GM06990 (cell line): Measurements from ENCODE around the gene UCN2.

Experiments used
- DNase-seq: peaks from one replicate; pipeline ENCODE4 v3.0.0-alpha.2; 2011; ENCODE audit not compliant: insufficient read length; ENCODE audit errors: extremely low read depth
- H3K27me3 ChIP-seq: replicated peaks from 2 replicates; pipeline ENCODE4 v1.6.0; 2011; ENCODE audit warnings: low read length; ENCODE audit not compliant: control insufficient read depth, insufficient read depth
- H3K36me3 ChIP-seq: 2 replicates; pipeline ENCODE4 v1.5.1; 2011; ENCODE audit warnings: low read length; ENCODE audit not compliant: control insufficient read depth, insufficient read depth
- H3K4me3 ChIP-seq: replicated peaks from 2 replicates; pipeline ENCODE4 v1.5.1; 2011; ENCODE audit warnings: low read depth, mild to moderate bottlenecking, control low read depth, low read length
- TF ChIP-seq, protein P1 (sequence below): IDR thresholded peaks from 2 replicates; pipeline ENCODE4 v1.5.1; 2011; ENCODE audit warnings: low read length, control low read depth, mild to moderate bottlenecking, inconsistent platforms; ENCODE audit not compliant: insufficient read depth, poor library complexity, severe bottlenecking

UCN2 gene

DNA sequence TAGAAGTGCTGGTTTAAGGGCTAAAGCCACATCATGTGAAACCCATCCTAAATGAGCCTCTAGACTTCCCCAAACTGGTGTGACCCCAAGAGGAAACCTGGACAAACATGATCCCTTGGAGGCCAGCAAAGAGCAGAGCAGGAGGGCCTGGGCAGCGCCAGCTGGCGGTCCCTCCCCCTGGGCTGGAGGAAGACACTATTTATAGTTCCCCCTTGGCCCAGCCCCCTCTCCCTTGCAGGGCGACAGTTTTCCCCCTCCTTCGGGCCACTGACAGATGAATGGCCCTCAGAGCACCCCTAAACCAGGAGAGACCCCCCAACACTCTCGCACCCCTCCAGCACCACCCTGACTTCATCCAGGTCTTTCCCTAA is 2.9 kb downstream of the UCN2 start:
- H3K4me3 ChIP-seq = no peak overlapping the region
- TF ChIP-seq, protein P1, sequence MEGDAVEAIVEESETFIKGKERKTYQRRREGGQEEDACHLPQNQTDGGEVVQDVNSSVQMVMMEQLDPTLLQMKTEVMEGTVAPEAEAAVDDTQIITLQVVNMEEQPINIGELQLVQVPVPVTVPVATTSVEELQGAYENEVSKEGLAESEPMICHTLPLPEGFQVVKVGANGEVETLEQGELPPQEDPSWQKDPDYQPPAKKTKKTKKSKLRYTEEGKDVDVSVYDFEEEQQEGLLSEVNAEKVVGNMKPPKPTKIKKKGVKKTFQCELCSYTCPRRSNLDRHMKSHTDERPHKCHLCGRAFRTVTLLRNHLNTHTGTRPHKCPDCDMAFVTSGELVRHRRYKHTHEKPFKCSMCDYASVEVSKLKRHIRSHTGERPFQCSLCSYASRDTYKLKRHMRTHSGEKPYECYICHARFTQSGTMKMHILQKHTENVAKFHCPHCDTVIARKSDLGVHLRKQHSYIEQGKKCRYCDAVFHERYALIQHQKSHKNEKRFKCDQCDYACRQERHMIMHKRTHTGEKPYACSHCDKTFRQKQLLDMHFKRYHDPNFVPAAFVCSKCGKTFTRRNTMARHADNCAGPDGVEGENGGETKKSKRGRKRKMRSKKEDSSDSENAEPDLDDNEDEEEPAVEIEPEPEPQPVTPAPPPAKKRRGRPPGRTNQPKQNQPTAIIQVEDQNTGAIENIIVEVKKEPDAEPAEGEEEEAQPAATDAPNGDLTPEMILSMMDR = no peak

DNA sequence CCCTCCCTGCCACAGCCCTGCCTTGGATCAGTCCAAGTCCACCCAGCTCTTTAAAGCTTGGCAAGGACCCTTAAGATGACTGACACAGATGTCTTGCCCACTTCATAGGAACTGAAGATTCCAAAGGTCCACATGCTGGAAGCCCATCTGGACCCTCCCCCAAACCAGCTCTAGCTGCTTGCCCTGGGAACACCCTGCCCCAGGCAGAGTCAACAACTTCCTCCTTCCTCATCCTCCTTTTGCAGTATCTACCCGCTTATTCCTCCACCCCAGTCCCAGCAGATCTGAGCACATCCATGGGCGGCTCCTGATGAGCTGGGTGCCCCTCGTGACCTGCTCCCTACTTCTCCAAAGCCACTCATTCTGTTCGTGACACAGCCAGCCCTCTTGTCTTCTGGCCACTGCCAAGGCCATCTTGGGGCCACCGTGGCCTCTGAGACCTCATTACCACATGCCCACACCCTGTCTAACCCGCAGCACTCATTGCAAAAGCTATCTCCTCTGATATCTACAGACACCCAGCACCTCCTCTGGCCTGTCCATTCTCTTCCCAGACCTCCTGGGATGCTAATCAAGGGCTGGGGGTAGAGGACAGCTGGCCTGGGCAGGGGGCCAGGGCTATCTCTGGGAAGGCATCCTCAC is 5.0 kb downstream of the UCN2 start:
- DNase-seq = no peak
- H3K36me3 ChIP-seq = peaks cover 3% of the 10 kb centered on the region
- H3K27me3 ChIP-seq = no peaks in the 10 kb centered on the region
- H3K4me3 ChIP-seq = no peak overlapping the region
- TF ChIP-seq, protein P1 = no peak

More for the DNA sequence above, 2.9 kb downstream of the UCN2 start:
- H3K36me3 ChIP-seq = no peaks in the 10 kb centered on the region
- DNase-seq = no peak
- no peaks in the 10 kb centered on the region for H3K27me3 ChIP-seq

DNA sequence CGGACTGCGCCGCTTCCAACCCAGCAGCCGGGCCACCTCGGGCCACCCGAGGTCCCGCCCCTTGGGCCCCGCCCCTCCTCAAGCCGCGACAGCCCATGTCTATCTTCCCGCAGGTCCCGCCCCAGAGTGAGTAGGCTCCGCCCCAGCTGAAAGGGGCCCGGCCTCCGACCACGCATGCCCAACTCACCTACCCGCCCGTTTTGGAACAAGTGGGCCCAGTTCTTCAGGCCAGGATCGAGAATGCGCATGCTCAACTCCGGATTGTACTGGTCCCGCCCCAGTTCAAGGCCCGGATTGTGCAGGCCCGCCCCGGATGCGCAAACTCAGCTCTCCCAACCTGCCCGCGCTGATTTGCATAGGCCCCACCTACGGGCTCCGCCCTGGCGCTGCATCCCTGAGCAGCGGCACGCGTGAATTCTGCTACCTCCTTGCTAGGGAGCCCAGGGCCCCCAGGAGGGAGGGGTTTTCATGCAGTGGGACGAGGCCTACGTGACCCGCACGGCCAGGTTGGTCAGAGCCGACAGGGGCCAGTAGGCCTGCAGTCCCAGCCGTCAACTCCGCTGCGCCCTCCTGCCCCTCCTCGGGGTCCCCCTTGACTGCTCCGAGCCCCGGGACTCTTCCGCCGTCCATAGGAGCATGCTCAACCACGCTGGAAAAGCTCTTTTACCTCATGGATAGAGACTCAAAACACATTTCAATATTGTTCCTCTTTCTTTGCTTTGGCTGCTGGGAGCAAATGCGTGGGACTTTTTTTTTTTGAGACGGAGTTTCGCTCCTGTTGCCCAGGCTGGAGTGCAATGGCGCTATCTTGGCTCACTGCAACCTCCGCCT is 6.6 kb downstream of the UCN2 start, which contains the start of gene PFKFB4:
PFKFB4 (minus strand) TSS at position 8 of the 831 bp plus-strand sequence. CDS start 26 bp downstream, outside the sequence.
- peaks cover 3% of the 10 kb centered on the region for H3K36me3 ChIP-seq
- TF ChIP-seq, protein P1 = no peak
- peak within 1 kb of the TSS; percentile 83 for H3K4me3 ChIP-seq
- peak; percentile 98 for DNase-seq
- H3K27me3 ChIP-seq = no peaks in the 10 kb centered on the region

DNA sequence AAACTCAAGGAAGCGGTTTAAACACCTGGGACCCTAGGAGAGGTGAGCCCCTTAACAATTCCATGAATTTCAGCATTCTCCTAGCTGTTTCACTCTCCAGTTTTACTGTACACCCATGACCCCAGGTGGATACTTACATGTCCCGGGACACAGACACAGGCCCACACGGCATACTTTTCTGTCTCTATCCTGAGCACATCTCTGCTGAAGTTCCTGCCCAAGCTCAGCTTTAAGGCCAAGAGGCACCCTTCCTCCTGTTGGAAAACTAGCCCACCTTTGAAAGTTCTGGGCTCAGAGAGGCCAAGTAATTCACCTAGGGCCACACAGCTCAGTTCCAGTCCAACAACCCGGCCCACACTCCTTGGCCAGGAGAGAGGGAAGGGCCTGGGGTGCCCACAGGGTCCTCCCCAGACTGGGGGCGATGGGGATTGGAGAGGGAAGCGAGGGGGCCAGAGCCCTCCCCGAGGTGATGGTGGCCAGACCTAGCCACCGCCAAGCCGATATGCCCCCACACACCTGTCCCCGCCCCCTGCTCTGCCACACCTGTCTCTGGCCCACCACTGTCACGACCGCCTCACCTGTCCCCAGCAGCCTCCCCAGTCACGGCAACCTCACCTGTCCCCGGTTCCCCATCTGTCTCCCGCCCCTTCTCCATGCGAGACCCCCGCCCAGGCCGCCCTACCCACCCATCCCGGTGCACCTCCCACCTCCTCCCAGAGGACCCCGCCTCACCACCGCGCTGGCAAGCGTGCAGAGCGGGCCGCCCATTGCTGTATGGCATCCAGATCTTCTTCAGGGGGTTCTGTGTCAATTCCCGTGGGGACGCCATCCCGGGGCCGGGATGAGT is 7.4 kb downstream of the UCN2 start:
- Histone ChIP-seq H3K4me3 (peak overlapping the region; percentile 83), H3K27me3 (no peaks in the 10 kb centered on the region), H3K36me3 (peaks cover 3% of the 10 kb centered on the region)
- no peak for DNase-seq
- TF ChIP-seq, protein P1 = no peak

DNA sequence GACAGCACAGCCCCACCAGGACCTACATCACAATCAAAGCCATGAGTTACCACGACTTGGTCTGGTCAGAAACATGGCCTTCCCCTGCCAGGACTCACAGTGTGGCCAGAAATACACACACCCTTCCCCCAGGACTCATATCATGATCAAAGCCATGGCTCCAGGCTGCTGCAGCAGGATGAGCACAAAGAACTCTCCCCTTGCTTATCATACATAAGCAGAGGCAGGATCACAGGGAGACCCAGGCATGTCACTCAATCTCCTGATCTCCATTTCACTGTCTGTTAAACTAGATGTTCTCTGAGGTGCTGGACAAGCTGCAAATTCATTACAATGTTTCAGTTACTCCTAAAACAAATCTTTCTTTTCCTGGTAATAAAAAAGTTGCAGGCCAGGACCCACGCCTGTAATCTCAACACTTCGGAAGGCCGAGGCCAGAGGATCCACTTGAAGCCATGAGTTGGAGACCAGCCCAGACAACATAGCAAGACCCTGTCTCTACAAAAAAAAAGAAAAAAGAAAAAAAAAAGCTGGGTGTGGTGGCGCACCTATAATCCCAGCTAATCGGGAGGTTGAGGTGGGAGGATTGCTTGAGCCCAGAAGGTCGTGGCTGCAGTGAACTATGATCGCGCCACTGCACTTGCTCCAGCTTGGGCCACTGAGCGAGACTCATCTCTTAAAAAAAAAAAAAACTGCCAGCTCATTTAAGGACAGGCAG is 8.2 kb downstream of the UCN2 start:
- H3K27me3 ChIP-seq = no peaks in the 10 kb centered on the region
- H3K4me3 ChIP-seq = peak overlapping the region; percentile 83
- no peak for DNase-seq
- TF ChIP-seq, protein P1 = no peak
- peaks cover 3% of the 10 kb centered on the region for H3K36me3 ChIP-seq
